OCI-LY3 (cell line): ENCODE measurements around the gene VPS13A.

ENCODE experiments used
- CTCF ChIP-seq: fragments of 200-600, 300-600 bp; sonication (generic); IDR thresholded peaks from 2 replicates; pipeline ENCODE4 v1.5.1; 2014; ENCODE audit warnings: antibody characterized with exemption, low read length, low read depth
- EZH2phosphoT487 ChIP-seq: fragments of 200-600 bp; shearing (Covaris generic); IDR thresholded peaks from 2 replicates; pipeline ENCODE4 v1.6.1; 2018; ENCODE audit warnings: antibody characterized with exemption, mixed run types, low read depth

- TF ChIP-seq EZH2phosphoT487 = no peak
- no peak for TF ChIP-seq CTCF
These were observed 32.8 kb downstream of the VPS13A start for GRCh38 chr9:77210116-77210515.
